ENCODE measurements around the gene MAST3. TPM values are rescaled to one million over a fixed set of nuclear protein-coding genes. Genes with fewer than 3 reads are reported as not detected.

MAST3 gene
- total RNA-seq: 2.5 and 4.4 TPM in 2 replicates

DNA sequence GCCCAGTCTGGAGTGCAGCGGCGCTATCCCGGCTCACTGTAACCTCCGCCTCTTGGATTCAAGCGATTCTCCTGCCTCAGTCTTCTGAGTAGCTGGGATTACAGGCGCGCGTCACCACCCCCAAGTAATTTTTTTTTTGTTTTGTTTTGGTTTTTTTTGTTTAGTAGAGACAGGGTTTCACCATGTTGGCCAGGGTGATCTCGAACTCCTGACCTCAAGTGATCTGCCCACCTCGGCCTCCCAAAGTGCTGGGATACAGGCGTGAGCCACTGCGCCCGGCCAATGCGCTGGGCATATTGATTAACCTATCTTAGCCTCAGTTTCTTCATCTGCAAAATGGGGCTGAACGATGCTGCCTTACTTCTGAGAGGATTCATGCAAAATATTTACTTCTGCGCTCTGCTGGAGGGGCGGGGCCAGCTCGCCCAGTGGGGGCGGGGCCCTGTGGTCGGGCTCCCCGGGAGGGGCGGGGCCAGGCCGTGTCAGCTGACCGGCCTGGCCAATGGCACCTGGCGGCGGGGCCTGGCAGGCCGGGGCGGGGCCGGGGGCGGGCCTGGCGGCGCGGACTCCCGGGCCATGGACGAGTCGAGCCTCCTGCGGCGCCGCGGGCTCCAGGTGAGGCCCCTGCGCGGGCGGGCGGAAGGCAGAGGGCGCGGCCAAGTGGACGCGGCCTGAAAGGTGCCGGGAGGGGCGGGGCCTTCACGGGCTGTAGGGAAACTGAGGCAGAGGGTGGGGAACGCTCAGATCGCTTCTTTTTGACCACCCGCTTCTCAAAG is at the start of gene MAST3:
MAST3 (plus strand) TSS at position 562 of the 776 bp plus-strand sequence; CDS start at position 577, 15 bp downstream.

GRCh38 chr19:18086590-18087138 is 10.9 kb upstream of the MAST3 start, which contains the start of gene IL12RB1:
IL12RB1 (minus strand) TSS chr19:18086934; CDS start chr19:18086823, 111 bp downstream.

GRCh38 chr19:18152817-18153555 is 55.4 kb downstream of the MAST3 start, which contains the start of gene PIK3R2:
PIK3R2 (plus strand) TSS chr19:18153163; CDS start chr19:18155880, 2,717 bp downstream.

DNA sequence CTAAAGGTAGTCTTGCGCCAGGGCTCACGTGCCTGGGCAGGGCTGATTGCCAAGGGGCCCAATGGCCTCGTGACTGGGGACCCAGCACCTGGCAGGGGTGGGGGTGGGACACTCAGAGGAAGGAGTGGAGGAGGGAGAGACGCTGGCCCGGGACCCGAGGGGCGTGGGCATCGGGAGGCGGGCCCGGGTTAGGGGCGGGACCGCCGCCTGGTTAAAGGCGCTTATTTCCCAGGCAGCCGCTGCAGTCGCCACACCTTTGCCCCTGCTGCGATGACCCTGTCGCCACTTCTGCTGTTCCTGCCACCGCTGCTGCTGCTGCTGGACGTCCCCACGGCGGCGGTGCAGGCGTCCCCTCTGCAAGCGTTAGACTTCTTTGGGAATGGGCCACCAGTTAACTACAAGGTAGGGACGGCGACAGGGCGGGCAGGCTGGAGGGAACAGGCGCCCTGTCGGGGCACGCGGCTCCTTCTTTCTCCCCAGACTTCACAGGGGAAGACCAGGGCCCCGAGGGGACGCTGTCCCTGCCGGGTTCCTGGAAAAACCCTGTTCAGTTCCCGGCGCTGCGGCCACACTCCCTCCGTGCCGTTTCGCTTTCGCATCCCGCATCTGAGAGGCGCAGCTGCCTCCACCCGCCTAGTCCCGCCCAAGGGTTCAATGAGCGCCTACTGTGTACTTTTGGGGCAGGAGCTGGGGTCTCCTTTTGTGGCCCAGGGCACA is 76.2 kb downstream of the MAST3 start, which contains the start of gene IFI30:
IFI30 (plus strand) TSS at position 242 of the 717 bp plus-strand sequence; CDS start at position 271, 29 bp downstream.

GRCh38 chr19:18192673-18193387 is 95.3 kb downstream of the MAST3 start, which contains the start of gene MPV17L2:
MPV17L2 (plus strand) TSS chr19:18193218; CDS start chr19:18193282, 64 bp downstream.

Other genes starting within 250 kb of the MAST3 start
- gene JAK3, start 249.8 kb upstream of the MAST3 start, total RNA-seq: 0.70 and 0.85 TPM in 2 replicates
- gene RPL18A, start 237.9 kb upstream of the MAST3 start, total RNA-seq: 2,105 and 2,354 TPM in 2 replicates
- 0.37 TPM in 1 of 2 replicates, not detected in the other for gene SLC5A5, start 225.8 kb upstream of the MAST3 start, total RNA-seq
- gene CCDC124, start 164.8 kb upstream of the MAST3 start, total RNA-seq: 86.3 and 94.5 TPM in 2 replicates
- gene KCNN1, start 130.7 kb upstream of the MAST3 start, total RNA-seq: not detected in 2 replicates
- gene ARRDC2, start 89.6 kb upstream of the MAST3 start, total RNA-seq: 5.6 and 9.8 TPM in 2 replicates
- not detected in 2 replicates for gene IL12RB1, start 10.8 kb upstream of the MAST3 start, total RNA-seq
- 25.1 and 44.8 TPM in 2 replicates for gene PIK3R2, start 55.4 kb downstream of the MAST3 start, total RNA-seq
- 9.2 and 15.6 TPM in 2 replicates for gene IFI30, start 76.0 kb downstream of the MAST3 start, total RNA-seq
- 33.0 and 51.6 TPM in 2 replicates for gene MPV17L2, start 95.4 kb downstream of the MAST3 start, total RNA-seq
- 1.4 TPM in 2 replicates for gene RAB3A, start 106.3 kb downstream of the MAST3 start, total RNA-seq
- not detected in 2 replicates for gene PDE4C, start 128.7 kb downstream of the MAST3 start, total RNA-seq
- gene IQCN, start 176.7 kb downstream of the MAST3 start, total RNA-seq: not detected in 2 replicates
- 117 and 146 TPM in 2 replicates for gene JUND, start 183.8 kb downstream of the MAST3 start, total RNA-seq
- 484 and 512 TPM in 2 replicates for gene LSM4, start 225.3 kb downstream of the MAST3 start, total RNA-seq
- gene PGPEP1, start 242.8 kb downstream of the MAST3 start, total RNA-seq: 1.3 and 3.0 TPM in 2 replicates